Neural progenitor cell (in vitro differentiated cells): ENCODE measurements around the gene BCKDHB.

Experiments
- CTCF ChIP-seq: fragments of 200-600 bp; sonication (generic); IDR thresholded peaks from 2 replicates; pipeline ENCODE4 v1.5.1; 2017; ENCODE audit warnings: antibody characterized with exemption, mild to moderate bottlenecking
- EZH2 ChIP-seq: fragments of 200-600 bp; sonication (generic); IDR thresholded peaks from 2 replicates; pipeline ENCODE4 v1.6.1; 2017; ENCODE audit warnings: antibody characterized with exemption, mild to moderate bottlenecking, moderate library complexity

DNA sequence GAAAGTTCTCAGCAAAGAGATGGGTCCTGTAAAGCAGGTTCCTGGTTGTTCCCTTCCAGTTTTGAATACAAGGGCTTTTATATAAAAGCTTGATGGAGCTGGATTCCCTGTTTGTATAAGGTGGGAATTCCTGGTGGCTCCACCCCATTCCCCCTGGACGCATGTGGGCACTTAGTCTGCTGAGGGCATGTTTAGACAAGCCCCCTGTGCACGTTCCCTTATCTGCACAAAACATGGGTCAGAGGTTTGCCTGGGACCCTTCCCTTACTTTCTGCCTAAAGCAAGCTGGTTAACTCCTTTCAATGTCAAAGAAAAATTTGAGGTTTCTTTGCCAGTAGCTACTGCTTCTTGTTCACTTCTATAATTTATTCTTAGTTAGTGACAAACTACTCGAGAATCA lies 181.1 kb downstream of the BCKDHB start:
- TF ChIP-seq CTCF (no peak), EZH2 (no peak)
